Peyer's patch (tissue), 4 donors: Measurements from ENCODE around the gene NEDD4L.

ENCODE experiments used
- POLR2A ChIP-seq, 2 donors: fragments of 450-650 bp; IDR thresholded peaks; one replicate each; pipeline ENCODE4 v1.5.1; 2017; ENCODE audit warnings: antibody characterized with exemption in 2 of 2, mild to moderate bottlenecking in 2 of 2, moderate library complexity in 2 of 2
- TF ChIP-seq, protein P1 (sequence below), 6 experiments: fragments of 450-650 bp in 4 of 6; fragments of 200-600 bp in 2 of 6; sonication (generic) in 1 of 6; IDR thresholded peaks; one replicate each; pipeline ENCODE4 v1.5.1; 2017 to 2019; ENCODE audit warnings: antibody characterized with exemption in 6 of 6, mild to moderate bottlenecking in 3 of 6, moderate library complexity in 1 of 6

DNA sequence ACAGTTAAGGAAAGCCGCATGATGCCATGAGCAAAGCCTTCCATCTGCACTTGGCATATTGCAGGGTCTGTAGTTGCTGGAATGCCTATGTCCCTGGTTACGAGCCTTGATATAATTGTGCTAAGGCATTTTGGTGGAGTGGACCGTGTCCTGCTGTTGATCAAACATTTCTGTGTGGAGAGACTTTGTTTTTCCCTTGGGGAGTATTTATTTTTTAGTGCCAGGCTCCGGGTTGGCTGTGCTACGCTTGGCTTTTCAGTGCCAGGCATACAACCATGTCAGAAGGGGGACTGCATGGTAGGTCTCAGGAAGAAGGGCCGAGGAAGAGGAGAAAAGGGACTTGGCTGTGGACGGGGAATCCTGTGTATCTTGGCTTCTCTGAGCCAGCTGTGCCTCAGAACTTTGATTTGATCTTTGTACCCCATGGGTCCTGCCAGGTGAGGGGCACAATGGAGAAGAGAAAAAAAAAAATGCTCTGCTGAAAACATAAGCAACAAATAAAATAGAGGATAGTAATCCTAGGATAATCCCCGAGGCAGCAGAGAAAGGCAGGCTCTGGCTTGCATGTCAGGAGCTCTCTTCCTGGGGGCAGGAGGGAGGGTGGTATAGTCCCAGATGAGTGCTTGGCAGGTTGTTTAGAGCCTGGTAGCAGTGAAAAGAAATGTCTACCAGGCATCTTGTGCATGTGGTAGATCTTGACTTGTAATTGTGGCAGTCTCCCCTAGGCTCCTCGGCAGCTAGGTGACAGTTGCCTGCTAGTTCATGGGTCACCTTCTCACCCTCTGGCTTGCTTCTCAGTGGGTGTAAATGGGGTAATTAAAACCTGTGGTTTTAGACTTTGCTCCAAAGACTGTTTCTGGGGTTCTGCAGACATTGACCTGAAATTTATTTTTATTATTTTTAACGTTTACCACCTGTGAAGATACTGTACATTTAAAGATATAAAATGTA, 233.0 kb downstream of the NEDD4L start:
- peak in 1 of 2 donors; percentile 30 for TF ChIP-seq POLR2A (IDR thresholded peaks at IDR 0.05)
- TF ChIP-seq, protein P1, sequence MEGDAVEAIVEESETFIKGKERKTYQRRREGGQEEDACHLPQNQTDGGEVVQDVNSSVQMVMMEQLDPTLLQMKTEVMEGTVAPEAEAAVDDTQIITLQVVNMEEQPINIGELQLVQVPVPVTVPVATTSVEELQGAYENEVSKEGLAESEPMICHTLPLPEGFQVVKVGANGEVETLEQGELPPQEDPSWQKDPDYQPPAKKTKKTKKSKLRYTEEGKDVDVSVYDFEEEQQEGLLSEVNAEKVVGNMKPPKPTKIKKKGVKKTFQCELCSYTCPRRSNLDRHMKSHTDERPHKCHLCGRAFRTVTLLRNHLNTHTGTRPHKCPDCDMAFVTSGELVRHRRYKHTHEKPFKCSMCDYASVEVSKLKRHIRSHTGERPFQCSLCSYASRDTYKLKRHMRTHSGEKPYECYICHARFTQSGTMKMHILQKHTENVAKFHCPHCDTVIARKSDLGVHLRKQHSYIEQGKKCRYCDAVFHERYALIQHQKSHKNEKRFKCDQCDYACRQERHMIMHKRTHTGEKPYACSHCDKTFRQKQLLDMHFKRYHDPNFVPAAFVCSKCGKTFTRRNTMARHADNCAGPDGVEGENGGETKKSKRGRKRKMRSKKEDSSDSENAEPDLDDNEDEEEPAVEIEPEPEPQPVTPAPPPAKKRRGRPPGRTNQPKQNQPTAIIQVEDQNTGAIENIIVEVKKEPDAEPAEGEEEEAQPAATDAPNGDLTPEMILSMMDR (IDR thresholded peaks at IDR 0.05) = peak in 2 of 6 experiments; percentile 27 to 32
